ENCODE measurements around the gene LDLRAD1.
"Not testable (repeated sequence)": the region's sequence is repeated elsewhere in the genome, so short reads cannot be mapped to it uniquely, and the experiment has no call there.

Gene LDLRAD1

DNA sequence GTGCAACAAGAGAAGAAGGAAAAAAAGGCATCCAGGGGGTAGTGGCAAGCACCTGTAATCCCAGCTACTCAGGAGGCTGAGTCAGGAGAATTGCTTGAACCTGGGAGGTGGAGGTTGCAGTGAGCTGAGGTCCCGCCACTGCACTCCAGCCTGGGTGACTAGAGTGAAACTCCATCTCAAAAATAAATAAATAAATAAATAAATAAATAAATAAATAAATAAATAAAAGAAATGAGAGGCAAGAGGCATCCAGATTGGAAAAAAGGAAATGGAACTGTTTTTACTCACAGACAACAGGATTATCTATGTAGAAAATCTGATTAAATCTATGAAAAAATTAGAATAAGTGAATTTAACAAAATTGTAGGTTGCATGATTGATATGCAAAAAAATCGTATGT lies 23.5 kb downstream of the LDLRAD1 start:
- not testable (repeated sequence) for DNase-seq

- DNase-seq, result peak in 1 of 56 donors; percentile 14
These were observed 25.7 kb downstream of the LDLRAD1 start for GRCh38 chr1:53992085-53992874.

GRCh38 chr1:53987880-53988279 lies 30.1 kb downstream of the LDLRAD1 start:
- no peak for DNase-seq

DNA sequence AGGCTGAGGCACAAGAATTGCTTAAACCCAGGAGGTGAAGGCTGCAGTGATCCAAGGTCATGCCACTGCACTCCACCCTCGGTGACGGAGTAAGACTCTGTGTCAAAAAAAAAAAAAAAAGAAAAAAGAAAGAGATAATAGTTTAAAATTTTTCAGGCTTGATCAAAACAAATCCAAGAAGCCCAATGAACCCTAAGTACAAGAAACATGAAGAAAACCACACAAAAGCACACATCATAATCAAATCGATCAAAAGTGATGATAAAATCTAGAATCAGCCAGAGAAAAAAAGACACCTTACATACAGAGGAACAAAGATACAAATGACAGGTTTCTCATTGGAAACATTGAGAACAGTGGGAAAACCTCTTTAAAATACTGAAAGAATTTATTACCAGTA lies 31.5 kb downstream of the LDLRAD1 start:
- no peak for DNase-seq

- DNase-seq, result no peak
These were observed 33.3 kb downstream of the LDLRAD1 start for GRCh38 chr1:53984726-53985125.

GRCh38 chr1:53982763-53983104 lies 35.3 kb downstream of the LDLRAD1 start:
- DNase-seq, result no peak

GRCh38 chr1:53982034-53982762 lies 35.8 kb downstream of the LDLRAD1 start:
- peak in 6 of 56 donors; percentile 1 to 18 (median 6) for DNase-seq

DNA sequence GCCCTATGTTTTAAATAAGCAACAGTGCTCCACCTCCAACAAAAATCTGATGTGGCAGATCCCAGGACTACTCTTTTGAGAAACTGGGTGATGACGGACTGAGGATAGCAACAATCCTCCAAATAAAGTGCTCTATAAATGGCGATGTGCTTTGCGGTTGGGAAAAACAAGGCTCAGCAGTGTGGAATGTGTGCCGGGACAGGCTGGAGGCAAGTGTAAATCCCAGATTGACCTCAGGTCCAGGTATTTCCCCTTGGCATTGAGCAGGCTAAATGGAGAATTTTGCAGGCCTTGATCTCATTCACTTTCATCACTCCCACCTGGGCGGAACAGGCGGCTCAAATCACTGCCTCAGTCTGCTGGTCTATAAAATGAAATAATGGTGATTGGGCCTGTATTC lies 36.8 kb downstream of the LDLRAD1 start:
- no peak for DNase-seq

GRCh38 chr1:53979712-53980450 lies 38.1 kb downstream of the LDLRAD1 start:
- DNase-seq, result no peak

DNA sequence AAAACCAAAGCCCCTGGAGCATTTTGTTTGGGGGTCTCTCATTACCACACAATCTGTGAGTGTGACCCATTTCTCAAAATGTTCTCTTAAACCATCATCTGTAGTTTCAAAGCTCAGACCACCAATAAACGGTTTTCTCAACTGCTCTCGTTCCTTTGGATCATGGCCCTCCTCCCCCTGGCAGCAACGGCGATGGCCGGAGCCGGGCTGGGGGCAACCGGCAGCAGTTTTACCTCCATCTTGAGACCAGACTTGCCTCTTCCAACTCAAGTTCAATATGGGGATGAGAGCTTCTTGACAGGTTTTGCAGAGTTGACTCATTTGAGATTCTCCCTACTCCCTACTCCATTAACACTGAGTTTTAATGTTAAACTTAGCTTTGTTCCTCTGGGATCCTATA lies 42.1 kb downstream of the LDLRAD1 start:
- no peak for DNase-seq

DNA sequence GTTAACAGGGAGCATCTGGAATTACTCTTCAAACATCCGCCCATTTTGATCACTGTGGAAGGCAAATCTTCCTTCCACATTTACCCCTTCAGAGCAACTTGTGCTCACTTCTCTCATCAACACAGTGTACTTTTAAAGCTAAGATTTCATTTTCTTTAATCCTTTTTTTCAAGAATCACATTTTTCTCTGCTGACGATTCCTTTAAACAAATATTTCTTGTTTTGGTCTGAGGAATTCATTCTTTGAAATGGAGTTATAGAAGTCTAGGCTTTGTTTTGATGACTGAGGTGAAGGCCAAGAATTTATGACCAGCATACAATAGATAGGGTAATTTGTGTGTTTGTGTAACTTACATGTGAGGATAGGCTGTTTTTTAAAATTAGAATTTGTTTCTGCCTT lies 46.3 kb downstream of the LDLRAD1 start:
- DNase-seq, result no peak

- not testable (repeated sequence) for DNase-seq
These were observed 48.7 kb downstream of the LDLRAD1 start for GRCh38 chr1:53969323-53969722.

DNA sequence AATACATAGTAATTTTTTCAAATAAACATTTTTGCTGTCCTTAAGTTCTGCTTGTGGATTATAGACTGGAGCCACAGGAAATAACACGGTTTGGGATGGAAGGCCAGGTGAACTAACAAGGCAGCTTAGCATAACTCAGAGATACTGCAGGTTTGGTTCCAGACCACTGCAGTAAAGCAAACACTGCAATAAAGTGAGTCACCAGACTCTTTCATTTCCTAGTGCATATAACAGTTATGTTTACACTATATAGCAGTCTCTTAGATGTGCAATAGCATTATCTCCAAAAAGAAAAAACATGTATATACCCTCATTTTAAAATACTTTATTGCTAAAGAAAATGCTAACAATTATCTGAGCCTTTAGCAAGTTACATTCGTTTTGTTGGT lies 49.9 kb downstream of the LDLRAD1 start:
- no peak for DNase-seq

DNA sequence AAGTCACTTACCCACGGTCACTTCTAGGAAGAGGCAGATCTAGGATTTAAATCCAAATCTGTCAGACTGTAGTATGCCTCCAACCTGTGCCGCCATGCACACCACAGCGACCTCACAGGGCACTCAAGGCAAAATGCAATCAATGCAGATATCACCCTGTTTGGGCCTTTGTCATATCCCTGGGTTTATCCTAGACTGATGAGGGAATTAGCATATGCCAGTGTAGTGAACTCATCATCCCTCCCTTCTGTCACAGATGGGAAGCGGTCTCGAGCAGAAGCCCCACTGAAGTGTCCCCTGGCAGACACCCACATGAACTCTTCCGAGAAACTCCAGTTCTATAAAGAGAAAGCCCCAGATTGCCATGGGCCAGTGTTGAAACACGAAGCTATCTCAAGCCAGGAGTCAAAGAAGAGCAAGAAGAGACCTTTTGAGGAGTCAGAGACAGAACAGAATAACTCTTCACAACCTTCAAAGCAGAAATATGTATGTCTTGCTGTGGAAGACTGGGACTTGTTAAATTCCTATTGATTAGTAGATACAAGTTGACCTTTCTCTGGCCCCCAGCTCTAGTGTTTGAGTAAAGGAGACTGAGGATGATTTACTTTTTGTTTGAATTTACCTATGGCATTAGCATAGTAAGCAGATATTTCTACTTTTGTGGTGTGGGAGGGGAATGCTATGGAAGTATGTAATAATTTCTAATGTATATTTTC lies 50.4 kb downstream of the LDLRAD1 start:
- DNase-seq, result no peak

- DNase-seq, result no peak
These were observed 51.2 kb downstream of the LDLRAD1 start for GRCh38 chr1:53966794-53967193.

DNA sequence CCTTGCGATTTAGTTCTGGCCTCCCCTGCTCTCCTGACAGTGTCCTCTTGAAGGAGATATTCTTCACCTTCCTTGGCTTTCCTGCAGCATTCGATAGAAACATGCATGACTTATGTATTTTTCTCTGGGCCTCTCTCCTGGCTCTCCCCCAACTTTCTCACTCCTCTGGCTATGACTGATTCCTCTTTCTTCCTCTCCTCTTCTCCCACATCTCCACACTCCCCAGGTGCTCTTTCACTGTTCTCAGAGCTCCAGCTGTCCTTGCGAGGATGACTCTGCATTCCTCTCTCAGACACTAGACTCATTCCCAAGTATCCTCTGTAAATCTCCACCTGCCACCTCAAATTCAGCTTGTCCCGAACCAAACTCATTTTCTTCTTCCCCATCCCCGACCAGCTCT lies 53.9 kb downstream of the LDLRAD1 start:
- no peak for DNase-seq

DNA sequence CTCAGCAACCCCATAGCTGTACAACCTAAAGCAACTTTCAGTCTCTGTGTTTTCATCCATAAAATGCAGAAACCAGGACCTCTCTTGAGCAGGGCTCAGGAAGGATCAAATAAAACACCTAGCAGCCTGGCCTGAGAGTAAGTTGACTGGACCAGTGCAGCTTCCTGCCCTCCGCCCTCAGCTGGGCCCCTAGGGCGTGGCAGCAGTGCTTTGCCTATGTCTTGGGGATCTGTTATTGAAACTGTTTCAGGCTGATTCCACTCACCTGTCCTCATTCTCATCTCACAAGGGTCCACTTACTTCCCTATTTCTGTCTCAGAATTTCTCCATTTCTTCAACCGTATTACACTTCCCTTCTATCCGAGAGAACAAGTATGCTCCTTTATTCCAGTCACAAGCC lies 54.5 kb downstream of the LDLRAD1 start:
- DNase-seq, result no peak

- no peak for DNase-seq
These were observed 55.6 kb downstream of the LDLRAD1 start for GRCh38 chr1:53962395-53962794.

DNA sequence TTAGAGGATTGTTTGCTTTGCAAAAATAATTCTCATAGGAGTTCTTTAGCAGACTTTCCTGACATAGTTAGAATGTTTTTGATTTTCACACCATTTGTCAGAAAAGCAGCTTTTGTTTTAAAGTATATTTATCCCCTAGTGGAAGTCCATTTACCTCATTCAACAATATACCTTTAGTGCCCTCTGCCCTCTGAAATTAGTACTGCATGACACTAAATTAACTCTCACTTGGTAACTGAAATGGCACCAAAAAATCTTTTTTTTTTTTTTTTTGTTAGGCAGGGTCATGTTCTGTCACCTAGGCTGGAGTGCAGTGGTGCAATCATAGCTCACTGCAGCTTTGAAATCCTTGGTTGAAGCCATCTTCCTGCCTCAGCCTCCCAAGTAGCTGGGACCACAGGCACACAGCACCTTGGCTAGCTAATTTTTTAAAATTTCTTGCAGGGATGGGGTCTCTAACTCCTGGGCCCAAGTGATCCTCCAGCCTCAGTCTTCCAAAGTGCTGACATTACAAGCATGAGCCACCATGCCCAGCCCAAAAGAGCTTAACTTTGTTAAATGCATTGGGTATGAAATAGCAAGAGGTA lies 58.2 kb downstream of the LDLRAD1 start:
- no peak for DNase-seq

All from amygdala (tissue), 56 donors.